GM19193 (cell line): Measurements from ENCODE around the gene SOCS1.

Experiments used
- POLR2A ChIP-seq: IDR thresholded peaks from 4 replicates; pipeline ENCODE4 v1.6.1; 2011; ENCODE audit not compliant: insufficient read depth, insufficient read length; ENCODE audit errors: extremely low read depth

Gene SOCS1

DNA sequence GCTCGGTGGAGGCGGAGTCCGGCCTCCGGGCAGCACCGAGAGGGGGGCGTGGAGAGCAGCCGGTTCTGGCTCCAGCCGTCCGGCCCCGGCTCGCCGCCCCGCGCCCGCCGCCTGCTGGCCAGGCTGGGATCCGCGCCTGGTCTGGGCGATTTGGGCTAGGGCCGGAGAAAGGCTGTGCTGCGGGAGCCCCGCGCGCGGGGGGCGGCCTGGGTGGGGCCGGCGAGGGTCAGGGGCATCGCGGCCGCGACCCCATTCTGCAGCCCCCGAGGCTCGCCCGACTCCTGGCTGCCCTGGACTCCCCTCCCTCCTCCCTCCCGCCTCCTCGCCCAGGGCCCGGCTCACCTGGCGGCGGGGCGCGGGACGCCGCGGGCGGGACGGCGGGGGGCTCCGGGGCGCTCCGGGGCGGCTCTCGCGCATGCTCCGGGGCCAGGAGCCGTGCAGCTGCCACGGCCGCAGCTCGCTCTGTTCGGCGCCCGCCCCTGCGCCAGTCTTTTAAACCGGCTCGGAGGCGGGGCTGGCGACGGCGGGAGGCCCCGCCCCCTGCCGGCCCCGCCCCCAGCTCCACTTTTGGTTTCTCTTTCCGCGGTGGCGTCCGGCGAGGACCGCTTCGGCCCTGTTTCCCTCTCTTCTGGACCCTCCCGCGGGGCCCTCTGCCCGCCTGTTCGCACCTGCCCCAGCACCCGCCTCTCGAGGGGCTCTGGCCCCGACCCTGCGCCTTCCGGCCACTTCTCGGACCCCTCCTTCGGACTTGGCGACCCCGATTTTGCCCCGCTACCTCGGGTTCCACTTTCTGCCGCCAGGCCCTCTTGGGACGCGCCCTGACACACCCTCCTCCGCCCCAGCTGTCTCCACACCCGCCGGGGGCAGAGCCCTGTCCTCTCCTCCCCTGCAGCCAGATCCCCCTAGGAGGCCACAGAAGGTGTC lies at the start of gene SOCS1:
Gene SOCS1 (minus strand): TSS at position 468 of the 924 bp plus-strand sequence. CDS start 726 bp downstream, outside the sequence.
- peak; percentile 99 for TF ChIP-seq POLR2A

- no peak for TF ChIP-seq POLR2A
These were observed 47.6 kb upstream of the SOCS1 start for GRCh38 chr16:11303405-11304138.

GRCh38 chr16:11302977-11303376 lies 47.0 kb upstream of the SOCS1 start:
- TF ChIP-seq POLR2A, result no peak

DNA sequence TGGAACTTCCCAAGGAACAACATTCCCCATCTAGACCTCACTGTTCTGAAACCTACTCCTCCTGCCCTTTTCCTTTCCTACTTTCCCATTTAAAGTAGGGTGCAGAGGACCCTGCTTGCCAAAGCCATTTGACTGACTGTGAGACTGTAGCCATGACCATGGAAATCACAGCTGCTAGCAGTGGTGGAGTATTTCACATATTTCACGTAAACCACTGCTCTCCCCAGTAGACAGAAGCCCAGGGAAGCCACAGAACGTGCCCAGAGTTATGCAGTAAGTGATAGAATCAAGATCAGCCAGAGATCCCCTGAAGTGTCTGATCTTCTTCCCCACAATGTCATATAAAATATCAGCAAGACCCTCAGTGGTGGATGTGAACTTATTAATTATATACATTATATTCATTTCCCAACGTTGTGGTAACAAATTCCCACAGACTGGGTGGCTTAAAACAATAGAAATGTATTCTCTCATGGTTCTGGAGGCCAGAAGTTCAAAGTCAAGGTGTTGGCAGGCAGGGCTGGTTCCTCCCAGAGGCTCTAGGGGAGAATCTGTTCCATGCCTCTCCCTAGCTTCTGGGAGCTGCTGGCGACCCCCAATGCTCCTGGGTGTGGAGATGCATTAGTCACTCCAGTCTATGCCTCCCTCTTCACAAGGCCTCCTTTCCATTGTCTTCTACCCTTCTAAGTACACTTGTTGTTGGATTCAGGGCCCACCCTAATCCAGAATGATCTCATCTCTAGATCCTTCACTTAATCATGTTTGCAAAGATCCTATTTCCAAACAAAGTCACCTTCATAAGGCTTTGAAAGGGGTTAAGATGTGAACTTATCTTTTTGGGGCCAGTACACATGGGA lies 45.9 kb upstream of the SOCS1 start:
- TF ChIP-seq POLR2A, result no peak

DNA sequence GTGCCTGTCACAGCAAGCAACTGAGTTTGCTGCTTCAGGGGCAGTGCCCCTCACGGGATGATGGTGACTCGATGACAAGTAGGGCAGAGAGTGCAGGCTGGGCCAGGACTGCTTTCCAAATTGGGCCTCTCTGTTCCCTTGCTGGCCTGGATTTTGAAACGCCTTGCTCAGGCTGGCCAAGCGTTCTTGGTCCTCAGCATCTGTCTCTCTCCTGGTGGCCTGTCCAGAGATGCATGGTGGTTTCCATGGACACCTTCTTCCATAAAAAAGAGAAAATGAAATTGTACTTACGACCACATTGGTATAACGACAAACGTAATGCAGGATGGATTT lies 44.5 kb upstream of the SOCS1 start:
- TF ChIP-seq POLR2A, result no peak

DNA sequence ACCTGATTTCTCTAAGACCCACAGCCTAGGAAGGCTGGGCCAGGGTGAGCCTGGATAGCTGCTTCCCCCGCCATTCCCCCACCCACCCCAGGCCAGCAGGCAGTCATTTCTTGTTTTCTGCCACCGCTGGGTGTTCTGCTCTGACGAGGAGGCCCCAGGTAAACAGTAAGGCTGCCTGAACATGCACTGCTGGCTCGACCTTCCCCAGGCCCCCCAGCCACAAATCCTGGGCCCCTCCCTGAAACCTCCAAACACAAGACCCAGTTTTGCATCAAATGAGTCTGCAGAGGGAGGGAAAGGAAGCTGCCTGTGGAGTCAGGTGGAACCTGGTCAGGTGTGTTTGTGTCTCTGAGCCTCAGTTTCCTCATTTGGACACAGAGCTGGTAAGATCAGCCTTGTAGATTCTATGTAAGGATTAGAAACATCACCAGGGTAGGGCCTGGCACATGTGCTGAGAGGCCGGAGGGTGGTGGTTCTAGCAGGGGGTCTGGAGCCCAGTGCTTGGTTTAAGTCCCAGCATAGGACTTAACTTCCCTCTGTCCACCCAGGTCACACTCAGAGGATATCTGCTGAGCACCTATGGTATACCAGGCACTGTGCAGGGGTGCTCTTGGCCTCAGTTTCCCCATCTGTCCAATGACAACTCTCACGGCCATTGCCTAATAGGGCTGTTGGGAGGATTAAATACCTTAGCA lies 44.0 kb upstream of the SOCS1 start:
- TF ChIP-seq POLR2A, result no peak

DNA sequence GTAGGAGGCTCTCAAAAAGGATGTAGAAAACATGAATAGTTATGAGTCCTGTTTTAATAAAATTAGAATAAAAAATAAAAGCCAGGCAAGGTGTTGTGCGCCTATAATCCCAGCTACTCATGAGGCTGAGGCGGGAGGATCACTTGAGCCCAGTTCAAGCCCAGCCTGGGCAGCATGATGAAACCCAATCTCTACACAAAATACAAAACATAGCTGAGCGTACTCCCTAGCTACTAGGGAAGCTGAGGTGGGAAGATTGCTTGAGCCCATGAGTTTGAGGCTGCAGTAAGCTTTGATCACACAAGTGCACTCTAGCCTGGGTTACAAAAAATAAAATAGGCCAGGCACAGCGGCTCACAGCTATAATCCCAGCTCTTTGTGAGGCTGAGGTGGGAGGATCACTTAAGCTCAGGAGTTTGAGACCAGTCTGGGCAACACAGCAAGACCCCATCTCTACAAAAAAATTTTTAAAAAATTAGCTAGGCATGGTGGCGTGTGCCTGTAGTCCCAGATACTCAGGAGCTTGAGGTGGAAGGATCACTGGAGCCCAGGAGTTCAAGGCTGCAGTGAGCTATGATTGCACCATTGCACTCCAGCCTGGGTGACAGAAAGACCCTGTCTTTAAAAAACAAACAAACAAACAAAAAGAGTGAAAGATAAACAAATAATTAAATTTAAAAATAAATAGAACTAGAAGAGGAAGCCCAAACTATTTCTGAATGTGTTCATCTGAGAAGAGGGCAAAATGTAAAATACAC lies 42.3 kb upstream of the SOCS1 start:
- TF ChIP-seq POLR2A, result no peak

- peak; percentile 36 for TF ChIP-seq POLR2A
These were observed 41.6 kb upstream of the SOCS1 start for GRCh38 chr16:11297492-11298142.

DNA sequence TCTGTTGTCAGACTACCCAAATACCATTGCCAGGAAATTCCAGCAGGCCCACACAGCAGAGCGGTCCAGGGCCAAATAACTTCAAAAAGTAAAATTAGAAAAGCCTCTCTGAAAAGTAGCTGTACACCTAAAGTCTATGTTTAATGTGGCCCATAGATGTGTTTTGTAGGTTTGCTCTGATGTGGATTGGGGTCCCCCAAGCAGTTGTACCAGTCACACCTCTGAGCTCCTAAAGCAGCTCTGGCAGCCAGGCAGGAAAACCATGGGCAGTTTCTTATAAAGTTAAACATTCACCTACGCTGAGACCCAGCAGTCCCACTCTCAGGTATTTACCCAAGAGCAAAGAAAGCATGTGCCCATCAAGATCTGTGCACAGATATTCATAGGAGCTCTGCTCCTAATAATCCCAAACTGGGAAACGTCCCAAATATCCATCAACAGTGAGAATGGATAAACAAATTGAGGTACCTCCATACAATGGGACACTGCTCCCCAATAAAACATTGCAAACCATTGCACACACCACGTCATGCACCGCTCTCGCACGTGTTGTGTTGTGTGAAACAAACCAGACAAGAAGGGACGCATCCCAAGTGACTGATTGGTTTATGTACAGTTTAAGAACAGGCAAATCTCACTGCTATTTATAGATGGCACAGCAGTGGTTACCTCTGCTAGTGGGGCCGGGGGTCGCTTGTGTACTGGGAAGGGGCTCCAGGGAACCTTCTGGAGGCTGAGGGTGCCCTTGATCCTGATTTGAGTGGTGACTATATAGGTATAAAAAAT lies 40.9 kb upstream of the SOCS1 start:
- TF ChIP-seq POLR2A, result no peak

DNA sequence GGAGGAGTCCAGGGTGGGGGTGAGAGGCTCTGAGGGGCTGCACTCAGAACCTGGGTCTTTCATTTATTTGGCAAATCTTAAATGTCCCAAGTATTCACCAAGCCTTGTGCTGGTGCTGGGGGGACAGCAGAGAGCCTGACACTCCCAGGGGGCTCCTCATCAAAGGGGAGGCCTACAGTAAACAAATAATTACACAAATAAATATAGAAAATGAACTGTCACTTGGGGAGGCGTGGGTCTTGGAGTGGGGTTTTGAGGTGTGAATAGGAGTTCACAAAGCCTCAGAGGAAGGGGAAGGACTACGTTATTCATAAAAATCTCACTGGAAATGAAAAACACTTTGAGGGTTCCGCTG lies 40.3 kb upstream of the SOCS1 start:
- no peak for TF ChIP-seq POLR2A

DNA sequence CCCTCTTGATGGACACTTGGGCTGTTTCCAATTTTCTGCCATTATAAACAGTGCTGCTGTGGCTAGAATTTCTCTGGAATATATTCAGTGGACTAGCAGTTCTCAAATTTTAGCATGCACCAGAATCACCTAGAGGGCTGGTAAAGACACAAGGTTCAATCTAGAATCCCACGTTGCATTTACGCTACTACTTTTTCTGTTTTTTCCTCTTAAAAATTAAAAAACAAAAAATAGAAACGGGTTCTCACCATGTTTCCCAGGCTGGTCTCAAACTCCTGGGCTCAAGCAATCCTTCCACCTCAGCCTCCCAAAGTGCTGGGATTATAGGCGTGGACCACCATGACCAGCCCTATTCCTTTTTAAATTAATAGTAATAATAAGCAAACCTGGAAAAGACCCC lies 39.7 kb upstream of the SOCS1 start:
- no peak for TF ChIP-seq POLR2A

DNA sequence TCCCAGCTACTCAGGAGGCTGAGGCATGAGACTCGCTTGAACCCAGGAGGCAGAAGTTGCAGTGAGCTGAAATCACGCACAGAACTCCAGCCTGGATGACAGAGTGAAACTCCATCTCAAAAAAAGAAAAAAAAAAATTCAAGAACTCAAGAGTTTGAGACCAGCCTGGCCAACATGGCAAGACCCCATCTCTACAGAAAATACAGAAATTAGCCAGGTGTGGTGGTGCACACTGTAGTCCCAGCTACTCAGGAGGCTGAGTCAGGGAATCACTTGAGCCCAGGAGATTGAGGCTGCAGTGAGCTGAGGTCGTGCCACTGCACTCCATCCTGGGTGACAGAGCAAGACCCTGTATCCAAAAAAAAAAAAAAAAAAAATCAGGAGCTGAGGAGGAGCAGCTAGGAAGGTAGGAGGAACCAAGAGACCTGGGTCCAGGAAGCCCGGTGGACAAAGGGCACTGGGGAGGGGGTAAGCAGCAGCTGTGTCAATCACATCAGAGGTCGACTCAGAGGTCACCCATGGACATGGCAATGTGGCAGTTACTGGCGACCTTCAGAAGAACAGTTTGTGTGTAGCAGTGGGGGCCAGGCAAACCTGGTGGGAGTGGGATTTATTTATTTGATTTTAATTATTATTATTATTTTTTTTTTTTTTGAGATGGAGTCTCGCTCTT lies 36.2 kb upstream of the SOCS1 start:
- no peak for TF ChIP-seq POLR2A
